Liver (tissue), 3 donors: ENCODE results near the gene CEP128.

Experiments
- CTCF ChIP-seq: fragments of 150-350 bp; IDR thresholded peaks from 2 replicates; pipeline ENCODE4 v1.5.1; 2017; ENCODE audit warnings: improper control_type of control experiment, low read depth, low read length; ENCODE audit not compliant: missing input control
- JUND ChIP-seq, 2 donors: IDR thresholded peaks; 2 replicates each; pipeline ENCODE4 v1.6.1; 2016; ENCODE audit warnings: antibody characterized with exemption in 2 of 2
- MAX ChIP-seq: IDR thresholded peaks from 2 replicates; pipeline ENCODE4 v1.6.1; 2016; ENCODE audit warnings: antibody characterized with exemption
- RAD21 ChIP-seq, 2 donors: IDR thresholded peaks; 2 replicates each; pipeline ENCODE4 v1.6.1; 2016; ENCODE audit warnings: antibody characterized with exemption in 2 of 2, mild to moderate bottlenecking in 2 of 2
- REST ChIP-seq: IDR thresholded peaks from 2 replicates; pipeline ENCODE4 v1.6.1; 2016; ENCODE audit warnings: antibody characterized with exemption, mild to moderate bottlenecking
- RXRA ChIP-seq, 2 donors: IDR thresholded peaks; 2 replicates each; pipeline ENCODE4 v1.6.1; 2017 to 2018; ENCODE audit warnings: antibody characterized with exemption in 2 of 2, mild to moderate bottlenecking in 1 of 2
- TAF1 ChIP-seq: conservative IDR thresholded peaks from 2 replicates; pipeline ENCODE4 v1.6.1; 2016; ENCODE audit warnings: antibody characterized with exemption, mild to moderate bottlenecking
- YY1 ChIP-seq: IDR thresholded peaks from 2 replicates; pipeline ENCODE4 v1.6.1; 2016; ENCODE audit warnings: antibody characterized with exemption, mild to moderate bottlenecking
- ZBTB33 ChIP-seq: IDR thresholded peaks from 2 replicates; pipeline ENCODE4 v1.6.1; 2016; ENCODE audit warnings: antibody characterized with exemption
- donor health status: healthy.
- donor health status: healthy.

GRCh38 chr14:80978403-80978802, 36.9 kb upstream of the CEP128 start:
- TF ChIP-seq TAF1 (no peak), JUND (IDR thresholded peaks at IDR 0.05) (no peak), RAD21 (IDR thresholded peaks at IDR 0.05) (no peak), CTCF (no peak), ZBTB33 (no peak), YY1 (no peak), MAX (no peak), RXRA (IDR thresholded peaks at IDR 0.05) (no peak), REST (no peak)
